GM12874 (cell line): ENCODE data around the gene MEOX1.

Experiments
- TF ChIP-seq, protein P1 (sequence below): IDR thresholded peaks from 2 replicates; pipeline ENCODE4 v1.5.1; 2011; ENCODE audit warnings: low read depth, mild to moderate bottlenecking, control low read depth, low read length, moderate library complexity; ENCODE audit not compliant: insufficient read depth

MEOX1 gene

DNA sequence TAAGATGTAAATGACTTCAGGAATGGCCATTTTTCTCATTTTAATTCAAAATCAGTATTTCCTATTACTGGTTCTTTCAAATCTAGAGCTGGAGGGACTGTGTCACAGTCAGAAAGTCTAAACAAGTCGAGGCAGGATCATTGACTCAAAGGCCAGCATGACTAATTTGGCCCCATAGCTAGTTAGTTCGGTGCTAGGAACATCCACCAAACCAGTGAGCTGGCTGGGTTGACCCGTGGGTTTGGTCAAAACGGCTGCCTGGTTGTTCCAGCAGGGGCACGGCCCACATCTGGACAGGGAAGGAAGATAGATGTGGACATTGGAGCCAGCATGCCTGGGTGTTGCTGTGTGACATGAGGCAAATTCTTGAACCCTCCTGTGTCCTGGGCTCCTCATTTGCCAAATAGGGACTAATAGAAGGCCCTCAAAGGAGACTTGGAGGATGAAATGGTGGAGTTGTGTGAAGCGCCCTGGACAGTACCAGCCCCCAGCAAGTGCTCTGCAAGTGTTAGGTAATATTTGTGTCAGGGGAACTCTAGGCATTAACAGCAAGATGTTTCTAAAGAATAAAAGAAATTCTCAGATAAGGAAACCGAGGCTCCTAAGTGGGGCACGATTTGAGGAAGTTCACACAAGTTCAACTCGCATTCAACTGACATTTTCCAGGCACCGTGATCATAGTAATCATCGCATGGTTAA lies 46.2 kb downstream of the MEOX1 start:
- TF ChIP-seq, protein P1, sequence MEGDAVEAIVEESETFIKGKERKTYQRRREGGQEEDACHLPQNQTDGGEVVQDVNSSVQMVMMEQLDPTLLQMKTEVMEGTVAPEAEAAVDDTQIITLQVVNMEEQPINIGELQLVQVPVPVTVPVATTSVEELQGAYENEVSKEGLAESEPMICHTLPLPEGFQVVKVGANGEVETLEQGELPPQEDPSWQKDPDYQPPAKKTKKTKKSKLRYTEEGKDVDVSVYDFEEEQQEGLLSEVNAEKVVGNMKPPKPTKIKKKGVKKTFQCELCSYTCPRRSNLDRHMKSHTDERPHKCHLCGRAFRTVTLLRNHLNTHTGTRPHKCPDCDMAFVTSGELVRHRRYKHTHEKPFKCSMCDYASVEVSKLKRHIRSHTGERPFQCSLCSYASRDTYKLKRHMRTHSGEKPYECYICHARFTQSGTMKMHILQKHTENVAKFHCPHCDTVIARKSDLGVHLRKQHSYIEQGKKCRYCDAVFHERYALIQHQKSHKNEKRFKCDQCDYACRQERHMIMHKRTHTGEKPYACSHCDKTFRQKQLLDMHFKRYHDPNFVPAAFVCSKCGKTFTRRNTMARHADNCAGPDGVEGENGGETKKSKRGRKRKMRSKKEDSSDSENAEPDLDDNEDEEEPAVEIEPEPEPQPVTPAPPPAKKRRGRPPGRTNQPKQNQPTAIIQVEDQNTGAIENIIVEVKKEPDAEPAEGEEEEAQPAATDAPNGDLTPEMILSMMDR = no peak

DNA sequence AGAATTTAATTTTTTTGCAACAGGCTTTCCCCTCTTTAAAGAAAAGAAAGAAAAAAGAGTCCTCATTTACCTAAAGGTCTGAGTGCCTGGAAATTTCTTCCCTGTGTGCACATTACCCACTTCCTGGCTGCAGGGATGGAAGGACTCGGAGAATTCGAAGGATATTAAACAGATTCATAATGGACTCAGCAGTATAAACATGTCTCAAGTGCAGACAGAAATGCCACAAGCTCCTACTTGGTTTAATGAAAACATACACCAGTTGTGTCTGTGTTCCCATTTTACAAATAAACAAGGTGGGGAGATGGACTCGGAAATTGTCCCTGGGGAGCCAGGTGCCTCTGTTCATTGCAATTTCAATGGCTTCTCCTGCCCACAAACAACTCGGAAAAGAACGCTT lies 47.2 kb downstream of the MEOX1 start:
- TF ChIP-seq, protein P1 = no peak

DNA sequence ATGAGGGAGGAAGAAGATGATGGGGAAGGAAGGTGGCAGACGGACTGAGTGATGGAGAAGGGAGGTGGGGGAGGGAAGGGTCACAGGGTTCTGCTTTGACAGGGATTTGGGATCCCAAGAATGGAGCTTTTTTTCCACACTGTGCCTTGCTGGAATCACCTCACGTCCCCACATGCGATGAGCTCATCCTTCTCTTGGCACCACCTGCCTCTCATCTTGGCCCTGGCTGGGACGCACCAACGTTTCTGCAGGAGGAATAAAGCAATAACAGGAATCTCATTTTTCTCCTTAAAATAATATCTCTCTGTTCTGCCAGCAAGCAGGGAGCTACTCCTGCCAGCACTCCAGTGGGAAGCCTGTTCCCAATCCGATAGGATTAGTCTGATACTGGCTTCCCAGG lies 47.8 kb downstream of the MEOX1 start:
- TF ChIP-seq, protein P1 = no peak

DNA sequence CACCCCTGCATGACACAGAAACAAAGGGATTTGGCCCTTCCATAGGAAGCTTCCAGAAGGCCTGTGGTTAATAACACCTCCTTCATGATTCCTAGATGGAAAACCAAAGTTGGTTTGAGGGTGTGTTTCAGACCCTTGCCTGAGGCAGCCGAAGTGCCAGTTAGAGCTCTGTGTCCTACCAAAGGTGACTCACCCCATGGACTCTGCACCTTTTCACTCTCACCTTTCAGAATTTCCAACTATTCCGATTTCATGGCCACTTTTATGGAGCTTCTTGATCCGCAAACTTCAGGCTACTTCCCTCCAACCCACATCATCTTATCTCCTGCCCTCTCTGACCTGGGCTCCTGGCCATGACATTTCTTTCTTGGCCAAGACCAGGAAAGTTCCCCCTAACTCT lies 49.2 kb downstream of the MEOX1 start:
- TF ChIP-seq, protein P1 = no peak

DNA sequence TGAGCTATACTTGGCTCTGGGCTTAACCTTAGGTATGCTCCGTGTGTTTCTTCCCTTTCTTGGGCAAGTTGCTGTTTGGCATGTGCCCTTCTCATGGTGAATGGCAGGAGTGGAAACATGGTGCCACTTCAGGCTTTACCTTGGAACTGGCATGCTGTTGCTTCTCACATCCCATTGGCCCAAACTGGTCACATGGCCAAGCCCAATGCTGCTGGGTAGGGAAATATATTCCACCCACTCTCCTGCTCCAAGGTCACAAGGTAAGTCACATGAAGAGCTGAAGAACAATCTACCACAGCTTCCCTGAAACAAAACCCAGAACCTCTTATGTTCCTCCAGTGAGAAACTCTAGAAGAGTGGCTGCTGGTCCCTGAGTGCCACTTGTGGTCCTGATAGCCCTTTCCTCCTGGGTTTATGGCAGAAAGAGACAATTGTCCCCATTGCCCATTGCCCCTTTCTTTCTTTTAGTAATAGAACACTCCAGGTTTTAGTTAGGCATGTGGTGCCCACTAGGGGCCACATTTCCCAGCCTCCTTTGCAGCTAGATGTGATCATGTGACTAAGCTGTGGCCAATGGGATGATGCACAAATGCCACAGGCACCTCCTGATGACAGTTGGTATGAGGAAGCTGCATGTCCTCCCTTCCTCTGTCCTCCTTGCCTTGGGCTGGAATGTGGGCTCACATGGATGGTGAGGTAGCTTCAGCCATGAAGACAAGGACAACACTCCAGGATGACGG lies 50.3 kb downstream of the MEOX1 start:
- TF ChIP-seq, protein P1 = no peak

DNA sequence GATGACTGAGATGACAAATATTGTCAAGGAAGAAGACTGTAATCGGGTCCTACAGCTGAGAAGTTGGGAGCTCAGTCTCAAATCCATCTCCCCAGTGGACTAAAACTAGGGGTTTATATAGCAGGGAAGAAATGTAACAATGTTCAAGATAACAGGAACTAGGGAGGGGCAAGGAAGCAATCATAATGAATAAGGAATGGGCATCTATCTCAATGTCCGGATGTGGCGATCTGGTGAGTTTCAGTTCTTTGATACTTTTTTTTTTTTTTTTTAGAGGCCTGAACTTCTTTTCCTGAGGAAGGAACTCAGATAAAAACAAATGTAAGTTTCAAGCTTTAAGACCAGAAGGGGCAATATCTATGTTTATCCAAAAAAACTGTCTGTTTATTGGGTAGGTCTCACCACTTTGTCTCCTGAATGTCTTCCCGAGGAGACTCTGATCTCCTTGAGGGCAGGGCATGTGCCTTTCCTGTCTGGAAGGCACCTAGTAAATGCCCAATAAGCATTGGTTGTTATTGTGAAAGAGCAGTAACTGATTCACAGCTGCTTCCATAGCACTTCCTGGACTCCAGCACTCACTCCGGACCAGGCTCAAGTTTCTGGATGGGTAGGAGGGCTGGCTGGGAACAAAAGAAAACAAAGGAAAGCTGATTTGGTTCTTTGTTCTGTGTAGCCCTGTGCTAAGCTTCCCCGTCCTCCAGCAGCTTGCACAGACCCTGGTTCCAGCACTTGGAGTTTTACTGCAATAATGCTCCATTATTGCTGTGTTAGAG lies 51.9 kb downstream of the MEOX1 start:
- TF ChIP-seq, protein P1 = no peak

DNA sequence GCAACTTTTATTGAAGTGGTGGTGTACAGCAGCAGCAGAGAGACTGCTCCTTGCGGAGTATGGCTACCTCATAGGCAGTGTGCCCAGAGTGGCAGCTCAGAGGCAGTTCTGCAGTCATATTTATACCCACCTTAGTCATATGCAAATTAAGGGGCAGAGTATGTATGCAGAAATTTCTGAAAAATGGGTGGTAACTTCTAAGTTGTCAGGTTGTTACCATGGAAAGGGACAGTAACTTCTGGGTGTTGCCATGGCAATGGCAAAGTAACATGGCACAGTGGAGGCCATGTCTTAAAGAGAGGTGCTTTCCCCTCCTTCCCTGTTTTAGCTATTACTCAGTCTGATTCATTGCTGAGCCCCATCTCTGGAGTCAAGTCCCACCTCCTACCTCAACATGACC lies 53.4 kb downstream of the MEOX1 start:
- TF ChIP-seq, protein P1 = no peak
